ENCODE results near the gene JAKMIP1.

The JAKMIP1 gene

DNA sequence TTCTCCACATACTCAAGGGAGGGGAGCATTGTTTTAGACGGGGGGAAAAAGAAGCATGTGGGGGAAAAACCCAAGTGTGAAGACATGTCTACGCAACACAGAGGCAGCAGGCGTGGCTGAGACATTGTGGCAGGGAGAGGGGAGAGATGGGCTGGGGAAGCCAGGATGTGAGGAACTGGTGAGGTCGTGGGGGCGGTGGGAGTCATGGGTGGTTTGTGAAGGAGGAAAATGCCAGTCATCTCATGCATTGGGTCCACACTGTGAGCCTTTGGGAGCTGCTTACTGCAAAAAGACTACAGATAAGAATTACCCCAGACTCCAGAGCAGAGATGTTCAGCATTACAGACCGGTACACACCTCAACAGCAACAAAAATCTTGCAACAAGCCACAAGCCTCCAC is 2.1 kb downstream of the JAKMIP1 start:
- TF ChIP-seq CEBPB (IDR thresholded peaks at IDR 0.05) (no peak), EP300 (IDR thresholded peaks at IDR 0.05; ENCODE audit: borderline replicate concordance) (no peak), TAF1 (IDR thresholded peaks at IDR 0.05; ENCODE audit: low read depth) (no peak)

DNA sequence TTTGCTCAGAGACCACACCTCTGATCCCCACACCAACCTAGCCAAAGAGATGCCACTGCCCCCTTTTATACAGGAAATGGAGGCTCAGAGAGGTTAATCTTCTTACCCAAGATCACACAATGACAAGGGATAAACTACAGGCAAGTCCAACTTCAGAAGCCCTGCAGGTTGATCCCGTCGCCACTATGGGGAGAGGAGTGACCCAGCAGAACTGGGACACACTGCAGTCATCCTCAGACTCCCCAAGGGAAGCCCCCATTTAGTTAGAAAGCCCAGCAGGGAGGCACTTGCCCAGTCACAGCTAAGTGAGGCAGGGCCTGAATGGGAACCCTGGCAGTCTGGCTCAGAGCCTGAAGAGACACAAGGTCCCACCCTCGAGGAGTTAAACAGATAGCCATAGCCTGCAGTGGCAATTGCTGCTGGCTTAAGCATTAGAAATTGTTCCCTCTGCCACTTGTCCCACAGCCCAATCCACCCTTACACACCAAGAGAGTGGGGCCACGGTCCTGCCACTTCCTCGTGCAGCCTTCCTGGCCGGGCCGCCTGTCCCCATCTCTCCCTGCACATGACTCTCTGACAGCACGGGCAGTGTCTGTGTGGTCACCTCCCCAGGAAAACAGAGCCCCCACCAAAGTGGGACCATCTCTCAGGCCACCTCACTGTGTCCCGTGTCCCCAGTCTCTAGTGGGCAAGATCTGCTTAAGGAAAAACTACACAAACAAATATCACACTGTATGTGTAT is 2.7 kb downstream of the JAKMIP1 start:
- no peak for TF ChIP-seq CEBPB (IDR thresholded peaks at IDR 0.05)
- no peak for TF ChIP-seq ZBTB7A (IDR thresholded peaks at IDR 0.05; ENCODE audit: low read depth)
- TF ChIP-seq RAD21 (IDR thresholded peaks at IDR 0.05; ENCODE audit: low read depth) = no peak

DNA sequence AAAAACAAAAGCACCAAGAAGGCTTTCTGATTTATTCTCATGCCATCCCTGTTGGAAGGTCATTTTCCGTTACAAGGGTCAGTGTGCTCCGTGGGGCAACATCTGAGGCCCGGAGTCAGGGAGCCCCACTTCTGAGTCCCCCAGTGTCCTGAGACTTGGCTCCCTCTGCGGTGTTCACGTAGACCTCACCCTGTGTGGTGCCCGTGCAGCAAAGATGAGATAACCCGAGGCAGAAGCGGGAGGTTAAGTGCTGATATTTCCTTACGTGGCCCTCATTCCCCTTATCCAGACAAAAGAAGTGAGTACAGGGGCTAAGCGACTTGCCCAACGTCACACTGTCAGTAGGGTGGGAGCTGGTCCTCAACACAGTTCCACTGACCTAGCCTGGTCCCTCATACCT is 3.5 kb downstream of the JAKMIP1 start:
- no peak for TF ChIP-seq EGR1 (IDR thresholded peaks at IDR 0.05)
- no peak for TF ChIP-seq TAF1 (IDR thresholded peaks at IDR 0.05; ENCODE audit: low read depth)

DNA sequence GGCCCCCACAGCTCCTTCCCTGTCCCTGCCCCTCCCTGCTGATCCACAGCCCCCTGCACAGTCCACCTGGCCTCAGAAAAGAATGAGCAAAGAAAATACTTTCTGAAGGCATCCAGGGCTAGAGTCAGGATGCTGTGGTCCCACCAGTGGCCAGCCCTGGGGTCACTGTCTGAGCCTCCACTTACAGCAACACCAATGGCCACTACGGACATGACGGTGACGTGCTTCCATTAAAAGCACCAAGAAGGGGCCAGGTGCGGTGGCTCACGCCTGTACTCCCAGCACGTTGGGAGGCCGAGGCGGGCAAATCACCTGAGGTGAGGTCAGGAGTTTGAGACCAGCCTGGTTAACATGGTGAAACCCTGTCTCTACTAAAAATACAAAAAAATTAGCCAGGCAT is 4.0 kb downstream of the JAKMIP1 start:
- no peak for TF ChIP-seq EGR1 (IDR thresholded peaks at IDR 0.05)
- no peak for TF ChIP-seq TCF12 (IDR thresholded peaks at IDR 0.05; ENCODE audit: low read depth)
- no peak for TF ChIP-seq RAD21 (IDR thresholded peaks at IDR 0.05; ENCODE audit: low read depth)
- no peak for TF ChIP-seq TEAD4 (IDR thresholded peaks at IDR 0.05)
- no peak for TF ChIP-seq YY1 (IDR thresholded peaks at IDR 0.05; ENCODE audit: low read depth)
- no peak for TF ChIP-seq CREB1 (IDR thresholded peaks at IDR 0.05; ENCODE audit: low read depth)
- TF ChIP-seq, protein P1, sequence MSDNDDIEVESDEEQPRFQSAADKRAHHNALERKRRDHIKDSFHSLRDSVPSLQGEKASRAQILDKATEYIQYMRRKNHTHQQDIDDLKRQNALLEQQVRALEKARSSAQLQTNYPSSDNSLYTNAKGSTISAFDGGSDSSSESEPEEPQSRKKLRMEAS (IDR thresholded peaks at IDR 0.05) = no peak
- TF ChIP-seq TAF1 (IDR thresholded peaks at IDR 0.05; ENCODE audit: low read depth) = no peak
- TF ChIP-seq, protein P2, sequence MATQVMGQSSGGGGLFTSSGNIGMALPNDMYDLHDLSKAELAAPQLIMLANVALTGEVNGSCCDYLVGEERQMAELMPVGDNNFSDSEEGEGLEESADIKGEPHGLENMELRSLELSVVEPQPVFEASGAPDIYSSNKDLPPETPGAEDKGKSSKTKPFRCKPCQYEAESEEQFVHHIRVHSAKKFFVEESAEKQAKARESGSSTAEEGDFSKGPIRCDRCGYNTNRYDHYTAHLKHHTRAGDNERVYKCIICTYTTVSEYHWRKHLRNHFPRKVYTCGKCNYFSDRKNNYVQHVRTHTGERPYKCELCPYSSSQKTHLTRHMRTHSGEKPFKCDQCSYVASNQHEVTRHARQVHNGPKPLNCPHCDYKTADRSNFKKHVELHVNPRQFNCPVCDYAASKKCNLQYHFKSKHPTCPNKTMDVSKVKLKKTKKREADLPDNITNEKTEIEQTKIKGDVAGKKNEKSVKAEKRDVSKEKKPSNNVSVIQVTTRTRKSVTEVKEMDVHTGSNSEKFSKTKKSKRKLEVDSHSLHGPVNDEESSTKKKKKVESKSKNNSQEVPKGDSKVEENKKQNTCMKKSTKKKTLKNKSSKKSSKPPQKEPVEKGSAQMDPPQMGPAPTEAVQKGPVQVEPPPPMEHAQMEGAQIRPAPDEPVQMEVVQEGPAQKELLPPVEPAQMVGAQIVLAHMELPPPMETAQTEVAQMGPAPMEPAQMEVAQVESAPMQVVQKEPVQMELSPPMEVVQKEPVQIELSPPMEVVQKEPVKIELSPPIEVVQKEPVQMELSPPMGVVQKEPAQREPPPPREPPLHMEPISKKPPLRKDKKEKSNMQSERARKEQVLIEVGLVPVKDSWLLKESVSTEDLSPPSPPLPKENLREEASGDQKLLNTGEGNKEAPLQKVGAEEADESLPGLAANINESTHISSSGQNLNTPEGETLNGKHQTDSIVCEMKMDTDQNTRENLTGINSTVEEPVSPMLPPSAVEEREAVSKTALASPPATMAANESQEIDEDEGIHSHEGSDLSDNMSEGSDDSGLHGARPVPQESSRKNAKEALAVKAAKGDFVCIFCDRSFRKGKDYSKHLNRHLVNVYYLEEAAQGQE (IDR thresholded peaks at IDR 0.05; ENCODE audit: low read depth) = no peak
- TF ChIP-seq NFIC (IDR thresholded peaks at IDR 0.05) = no peak
- TF ChIP-seq CEBPB (IDR thresholded peaks at IDR 0.05) = no peak
- no peak for TF ChIP-seq EP300 (IDR thresholded peaks at IDR 0.05; ENCODE audit: borderline replicate concordance)
- no peak for TF ChIP-seq FOXM1 (IDR thresholded peaks at IDR 0.05; ENCODE audit: borderline replicate concordance, low read depth)
- no peak for TF ChIP-seq ZBTB7A (IDR thresholded peaks at IDR 0.05; ENCODE audit: low read depth)
- TF ChIP-seq, protein P3, sequence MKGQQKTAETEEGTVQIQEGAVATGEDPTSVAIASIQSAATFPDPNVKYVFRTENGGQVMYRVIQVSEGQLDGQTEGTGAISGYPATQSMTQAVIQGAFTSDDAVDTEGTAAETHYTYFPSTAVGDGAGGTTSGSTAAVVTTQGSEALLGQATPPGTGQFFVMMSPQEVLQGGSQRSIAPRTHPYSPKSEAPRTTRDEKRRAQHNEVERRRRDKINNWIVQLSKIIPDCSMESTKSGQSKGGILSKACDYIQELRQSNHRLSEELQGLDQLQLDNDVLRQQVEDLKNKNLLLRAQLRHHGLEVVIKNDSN (IDR thresholded peaks at IDR 0.05) = no peak

DNA sequence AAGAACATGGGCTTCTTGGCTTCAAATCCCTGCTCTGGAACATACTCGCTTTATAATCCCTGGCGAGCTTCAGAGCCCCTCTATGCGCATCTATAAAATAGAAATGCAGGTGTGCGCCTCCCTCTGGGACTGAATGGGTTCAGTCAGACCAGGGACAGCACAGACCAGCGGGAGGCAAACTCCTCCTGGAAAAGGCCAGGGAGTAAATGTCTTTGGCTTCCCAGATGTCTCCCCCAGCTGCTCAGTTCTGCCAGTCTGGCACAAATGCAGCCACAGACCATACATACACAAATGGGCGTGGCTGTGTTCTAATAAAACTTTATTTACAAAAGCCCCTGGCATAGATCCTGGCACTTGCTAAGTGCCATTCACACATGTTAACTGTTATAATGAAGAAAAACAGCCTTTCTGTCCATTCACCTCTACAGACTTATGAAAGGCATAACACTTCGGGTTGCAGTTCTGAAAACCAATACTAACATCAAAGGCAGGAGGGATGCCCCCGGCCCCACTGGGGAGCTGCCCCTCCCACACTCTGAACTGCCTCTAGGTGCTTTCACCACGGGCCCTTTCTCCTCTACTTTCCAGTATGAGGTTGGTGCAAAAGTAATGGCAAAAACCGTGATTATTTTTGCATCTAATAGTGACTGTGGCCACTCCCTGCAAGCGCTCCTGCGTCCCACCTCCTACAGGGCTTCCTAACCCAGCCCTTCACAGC is 4.6 kb downstream of the JAKMIP1 start:
- TF ChIP-seq, protein P3 (IDR thresholded peaks at IDR 0.05) = no peak
- TF ChIP-seq TAF1 (IDR thresholded peaks at IDR 0.05; ENCODE audit: low read depth) (no peak), CEBPB (IDR thresholded peaks at IDR 0.05) (no peak), NFIC (IDR thresholded peaks at IDR 0.05) (no peak), TCF12 (IDR thresholded peaks at IDR 0.05; ENCODE audit: low read depth) (no peak), FOXM1 (IDR thresholded peaks at IDR 0.05; ENCODE audit: borderline replicate concordance, low read depth) (no peak), ZBTB7A (IDR thresholded peaks at IDR 0.05; ENCODE audit: low read depth) (no peak), EP300 (IDR thresholded peaks at IDR 0.05; ENCODE audit: borderline replicate concordance) (no peak)
- TF ChIP-seq, protein P2 (IDR thresholded peaks at IDR 0.05; ENCODE audit: low read depth) = no peak

DNA sequence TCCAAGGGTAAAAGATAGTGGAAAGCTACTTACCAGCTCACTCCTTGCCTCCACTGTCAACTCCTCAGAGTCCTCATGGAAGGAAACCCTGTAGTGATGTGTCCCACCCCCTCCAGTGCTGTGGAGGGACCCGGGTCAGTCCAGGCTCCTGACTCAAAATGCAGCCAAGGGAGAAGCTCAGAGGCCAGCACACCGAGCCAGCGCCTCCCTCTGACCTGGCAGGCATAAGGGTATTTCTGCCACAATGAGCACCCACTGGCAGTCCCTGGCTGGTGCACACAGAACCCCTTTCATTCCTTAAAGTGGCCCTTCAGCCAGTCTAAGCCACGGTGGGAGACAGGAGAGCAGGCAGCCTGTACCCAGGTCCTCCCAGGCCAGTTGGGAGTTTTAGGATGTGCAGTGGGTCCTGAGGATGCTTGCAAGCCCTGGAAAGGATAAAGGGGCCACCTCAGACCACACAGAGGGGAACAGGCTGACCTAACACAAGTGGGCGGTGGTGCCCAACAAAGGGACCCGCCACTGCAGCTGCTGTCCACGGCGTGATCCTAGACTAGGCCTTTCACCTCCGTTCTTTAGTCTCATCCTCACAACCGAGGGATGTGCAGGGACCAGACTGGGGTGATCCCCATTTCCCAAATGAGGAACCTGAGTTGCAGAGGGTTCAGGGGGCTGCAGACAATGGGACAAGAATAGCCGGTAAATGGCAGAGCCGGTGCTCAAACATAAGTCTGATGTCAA is 5.7 kb downstream of the JAKMIP1 start:
- TF ChIP-seq CREB1 (IDR thresholded peaks at IDR 0.05; ENCODE audit: low read depth) = no peak
- no peak for TF ChIP-seq CEBPB (IDR thresholded peaks at IDR 0.05)
- no peak for TF ChIP-seq NFIC (IDR thresholded peaks at IDR 0.05)
- TF ChIP-seq TAF1 (IDR thresholded peaks at IDR 0.05; ENCODE audit: low read depth) = no peak
- no peak for TF ChIP-seq TEAD4 (IDR thresholded peaks at IDR 0.05)
- no peak for TF ChIP-seq FOXM1 (IDR thresholded peaks at IDR 0.05; ENCODE audit: borderline replicate concordance, low read depth)
